ENCODE results near the gene FSD1L. TPM values are rescaled to one million over a fixed set of nuclear protein-coding genes. Genes with fewer than 3 reads are reported as not detected.

Gene FSD1L
- polyA plus RNA-seq, 1 donor (not counting 4 experiments of a cell fraction or from before 2014, with no cell fraction given): 5.2 TPM

- Histone ChIP-seq H3K9me1 (ENCODE audit: control insufficient read depth, extremely low read depth, insufficient read depth, low read length) (no peaks in the 10 kb centered on the region), H3K27me3 (ENCODE audit: control insufficient read depth, extremely low read depth, insufficient read depth, low read length) (no peaks in the 10 kb centered on the region), H3K9me3 (ENCODE audit: control insufficient read depth, low read depth, low read length) (no peaks in the 10 kb centered on the region), H3K4me3 (ENCODE audit: control insufficient read depth in 2 of 3, extremely low read depth in 1 of 3, insufficient read depth in 2 of 3, low read depth in 1 of 3, low read length in 3 of 3) (no peak overlapping the region), H3K9ac (ENCODE audit: control insufficient read depth, extremely low read depth, insufficient read depth, low read length) (no peak overlapping the region), H3K79me2 (ENCODE audit: control insufficient read depth, insufficient read depth, low read length) (no peaks in the 10 kb centered on the region), H3K36me3 (ENCODE audit: control insufficient read depth in 2 of 2, extremely low read depth in 1 of 2, insufficient read depth in 2 of 2, low read length in 2 of 2) (no peaks in the 10 kb centered on the region), H4K20me1 (ENCODE audit: control insufficient read depth, extremely low read depth, insufficient read depth, low read length) (no peaks in the 10 kb centered on the region), H3K4me1 (ENCODE audit: control insufficient read depth, extremely low read depth, insufficient read depth, low read length) (no peaks in the 10 kb centered on the region), H3K4me2 (ENCODE audit: control insufficient read depth, extremely low read depth, insufficient read depth, low read depth, low read length) (no peak overlapping the region), H3K27ac (ENCODE audit: control insufficient read depth, insufficient read depth, low read length) (no peak overlapping the region), H2AFZ (ENCODE audit: control insufficient read depth, low read length) (no peak overlapping the region)
- TF ChIP-seq EZH2 (IDR thresholded peaks at IDR 0.05; ENCODE audit: low read length) (no peak), CTCF (optimal IDR thresholded peaks at IDR 0.05 in 1 of 3, IDR thresholded peaks at IDR 0.05 in 1 of 3, conservative IDR thresholded peaks at IDR 0.05 in 1 of 3; ENCODE audit: extremely low read depth in 1 of 3, insufficient read depth in 2 of 3, low read length in 3 of 3) (no peak)
- DNase-seq (ENCODE audit: low read depth, low spot score): no peak
- FAIRE-seq: no peak
- dilution Hi-C loops (cut with MboI; ENCODE audit: extremely low pct_ligation_motif_present, low sequenced_read_pairs): no loop called here
Measured at GRCh38 chr9:105539452-105539851, 91.6 kb downstream of the FSD1L start.

GRCh38 chr9:105541838-105542237 is 94.0 kb downstream of the FSD1L start:
- FAIRE-seq: no peak
- no peak for TF ChIP-seq EZH2 (IDR thresholded peaks at IDR 0.05; ENCODE audit: low read length)
- TF ChIP-seq CTCF (optimal IDR thresholded peaks at IDR 0.05 in 1 of 3, IDR thresholded peaks at IDR 0.05 in 1 of 3, conservative IDR thresholded peaks at IDR 0.05 in 1 of 3; ENCODE audit: extremely low read depth in 1 of 3, insufficient read depth in 2 of 3, low read length in 3 of 3): no peak
- no peak for DNase-seq (ENCODE audit: low read depth, low spot score)

More at GRCh38 chr9:105541838-105542237, 94.0 kb downstream of the FSD1L start:
- dilution Hi-C loops (cut with MboI; ENCODE audit: extremely low pct_ligation_motif_present, low sequenced_read_pairs): no loop called here
- Histone ChIP-seq H4K20me1 (ENCODE audit: control insufficient read depth, extremely low read depth, insufficient read depth, low read length) (no peaks in the 10 kb centered on the region), H2AFZ (ENCODE audit: control insufficient read depth, low read length) (no peak overlapping the region), H3K9ac (ENCODE audit: control insufficient read depth, extremely low read depth, insufficient read depth, low read length) (no peak overlapping the region), H3K4me1 (ENCODE audit: control insufficient read depth, extremely low read depth, insufficient read depth, low read length) (no peaks in the 10 kb centered on the region), H3K4me3 (ENCODE audit: control insufficient read depth in 2 of 3, extremely low read depth in 1 of 3, insufficient read depth in 2 of 3, low read depth in 1 of 3, low read length in 3 of 3) (no peak overlapping the region), H3K27ac (ENCODE audit: control insufficient read depth, insufficient read depth, low read length) (no peak overlapping the region), H3K79me2 (ENCODE audit: control insufficient read depth, insufficient read depth, low read length) (no peaks in the 10 kb centered on the region), H3K36me3 (ENCODE audit: control insufficient read depth in 2 of 2, extremely low read depth in 1 of 2, insufficient read depth in 2 of 2, low read length in 2 of 2) (peaks cover 0 to 5% of the 10 kb centered on the region in 2 experiments), H3K9me3 (ENCODE audit: control insufficient read depth, low read depth, low read length) (no peaks in the 10 kb centered on the region), H3K9me1 (ENCODE audit: control insufficient read depth, extremely low read depth, insufficient read depth, low read length) (no peaks in the 10 kb centered on the region), H3K27me3 (ENCODE audit: control insufficient read depth, extremely low read depth, insufficient read depth, low read length) (no peaks in the 10 kb centered on the region), H3K4me2 (ENCODE audit: control insufficient read depth, extremely low read depth, insufficient read depth, low read depth, low read length) (no peak overlapping the region)
